ENCODE results near the gene SPEN. TPM values are rescaled to one million over a fixed set of nuclear protein-coding genes. Genes with fewer than 3 reads are reported as not detected.

The SPEN gene
- total RNA-seq, 1 experiment from 2014 or later: 58.3 TPM

- no TSS peak for BruUV-seq (replicated peaks)
- Histone ChIP-seq H3K36me3 (ENCODE audit: control insufficient read depth, insufficient read depth, low read length) (no peaks in the 10 kb centered on the region), H3K27me3 (ENCODE audit: control insufficient read depth, insufficient read depth, low read length) (no peaks in the 10 kb centered on the region), H3K27ac (ENCODE audit: low read length) (no peak overlapping the region), H3K4me1 (ENCODE audit: control insufficient read depth, insufficient read depth, low read length) (no peaks in the 10 kb centered on the region), H3K4me3 (ENCODE audit: low read depth in 2 of 2, low read length in 2 of 2) (no peak overlapping the region), H3K9me3 (ENCODE audit: control insufficient read depth, insufficient read depth, low read depth, low read length) (no peaks in the 10 kb centered on the region)
- no peak for TF ChIP-seq REST (IDR thresholded peaks at IDR 0.05; ENCODE audit: insufficient read depth in 1 of 2, low read depth in 2 of 2, low read length in 1 of 2)
- TF ChIP-seq POLR2AphosphoS5 (IDR thresholded peaks at IDR 0.05; ENCODE audit: low read depth, low read length): no peak
- TF ChIP-seq CTCF (IDR thresholded peaks at IDR 0.05): no peak
- TF ChIP-seq SIN3A (IDR thresholded peaks at IDR 0.05; ENCODE audit: borderline replicate concordance, insufficient read depth, low read depth, low read length): no peak
- no peak for TF ChIP-seq TCF7L2 (IDR thresholded peaks at IDR 0.05; ENCODE audit: low read depth, low read length)
- DNase-seq (ENCODE audit: low read depth, low spot score) (no peak), ATAC-seq (no peak)
- in situ Hi-C loops (cut with HindIII; ENCODE audit: low pct_unique_long_range_greater_than_20kb, low sequenced_read_pairs): no loop called here
- intact Hi-C loops (cut with micrococcal nuclease; ENCODE audit: unreplicated experiment): no loop called here
- POLR2A ChIA-PET: interaction anchor here (0.5 kb wide), 1 partner anchor 12 kb away, joined by 5 read pairs; no protein-coding TSS in a partner anchor
- CTCF ChIA-PET: interaction anchor here (0.6 kb wide), 1 partner anchor 29 kb away, joined by 3 read pairs; no protein-coding TSS in a partner anchor
Observed at GRCh38 chr1:15867288-15867687, 19.8 kb downstream of the SPEN start.

- DNase-seq (ENCODE audit: low read depth, low spot score) (no peak), ATAC-seq (no peak)
- in situ Hi-C loops (cut with HindIII; ENCODE audit: low pct_unique_long_range_greater_than_20kb, low sequenced_read_pairs) (no loop called here), intact Hi-C loops (cut with micrococcal nuclease; ENCODE audit: unreplicated experiment) (no loop called here)
- Histone ChIP-seq H3K4me3 (ENCODE audit: low read depth in 2 of 2, low read length in 2 of 2) (no peak overlapping the region), H3K27me3 (ENCODE audit: control insufficient read depth, insufficient read depth, low read length) (no peaks in the 10 kb centered on the region), H3K9me3 (ENCODE audit: control insufficient read depth, insufficient read depth, low read depth, low read length) (no peaks in the 10 kb centered on the region), H3K4me1 (ENCODE audit: control insufficient read depth, insufficient read depth, low read length) (no peaks in the 10 kb centered on the region), H3K36me3 (ENCODE audit: control insufficient read depth, insufficient read depth, low read length) (0 out of 2 replicates have a peak, but pooled peaks cover 5% of the 10 kb centered on the region), H3K27ac (ENCODE audit: low read length) (no peak overlapping the region)
- TF ChIP-seq TCF7L2 (IDR thresholded peaks at IDR 0.05; ENCODE audit: low read depth, low read length) (no peak), POLR2AphosphoS5 (IDR thresholded peaks at IDR 0.05; ENCODE audit: low read depth, low read length) (no peak), SIN3A (IDR thresholded peaks at IDR 0.05; ENCODE audit: borderline replicate concordance, insufficient read depth, low read depth, low read length) (no peak)
- CTCF ChIA-PET: no interaction called here
- POLR2A ChIA-PET: no interaction called here
- BruUV-seq (replicated peaks): no TSS peak
Observed at GRCh38 chr1:15869413-15869812, 21.9 kb downstream of the SPEN start.

- BruUV-seq (replicated peaks): no TSS peak
- intact Hi-C loops (cut with micrococcal nuclease; ENCODE audit: unreplicated experiment) (no loop called here), in situ Hi-C loops (cut with HindIII; ENCODE audit: low pct_unique_long_range_greater_than_20kb, low sequenced_read_pairs) (no loop called here)
- ChIA-PET POLR2A (interaction anchor here (0.6 to 0.7 kb wide), 2 partner anchors 36 to 72 kb away, joined by 3 to 4 read pairs; no protein-coding TSS in a partner anchor), CTCF (no interaction called here)
- TF ChIP-seq TCF7L2 (IDR thresholded peaks at IDR 0.05; ENCODE audit: low read depth, low read length) (no peak), REST (IDR thresholded peaks at IDR 0.05; ENCODE audit: insufficient read depth in 1 of 2, low read depth in 2 of 2, low read length in 1 of 2) (no peak), SIN3A (IDR thresholded peaks at IDR 0.05; ENCODE audit: borderline replicate concordance, insufficient read depth, low read depth, low read length) (no peak), POLR2AphosphoS5 (IDR thresholded peaks at IDR 0.05; ENCODE audit: low read depth, low read length) (no peak), CTCF (IDR thresholded peaks at IDR 0.05) (no peak)
- Histone ChIP-seq H3K27ac (ENCODE audit: low read length) (no peak overlapping the region), H3K4me3 (ENCODE audit: low read depth in 2 of 2, low read length in 2 of 2) (no peak overlapping the region), H3K4me1 (ENCODE audit: control insufficient read depth, insufficient read depth, low read length) (no peaks in the 10 kb centered on the region), H3K27me3 (ENCODE audit: control insufficient read depth, insufficient read depth, low read length) (no peaks in the 10 kb centered on the region), H3K9me3 (ENCODE audit: control insufficient read depth, insufficient read depth, low read depth, low read length) (no peaks in the 10 kb centered on the region), H3K36me3 (ENCODE audit: control insufficient read depth, insufficient read depth, low read length) (0 out of 2 replicates have a peak, but pooled peaks cover 5% of the 10 kb centered on the region)
- ATAC-seq (no peak), DNase-seq (ENCODE audit: low read depth, low spot score) (no peak)
Observed at GRCh38 chr1:15870421-15870820, 22.9 kb downstream of the SPEN start.

Measured in Panc1 (cell line).